Heart right ventricle (tissue), 16 donors: ENCODE measurements around the gene ACTR2. TPM values are rescaled to one million over a fixed set of nuclear protein-coding genes. Genes with fewer than 3 reads are reported as not detected.

Experiments used
- ATAC-seq, 8 donors: fragments of 200-7000 bp; cut with Tn5 transposase; one replicate each; pipeline ENCODE4 v1.9.1; 2020; ENCODE audit warnings: mild to moderate bottlenecking in 8 of 8, moderate library complexity in 8 of 8, moderate number of reproducible peaks in 1 of 8
- DNase-seq, 2 donors: peaks; one replicate each; pipeline ENCODE4 v3.0.0-alpha.2; 2020
- H3K27ac ChIP-seq, 10 donors: fragments of 200-600 bp; sonication (generic) in 2 of 10; one replicate each; pipeline versions ENCODE4 v1.5.0 to v1.8.0; 2020 to 2022; ENCODE audit warnings: mild to moderate bottlenecking in 3 of 10
- H3K27me3 ChIP-seq, 7 donors: fragments of 200-600 bp; one replicate each; pipeline ENCODE4 v1.8.0; 2021 to 2022; ENCODE audit warnings: mild to moderate bottlenecking in 2 of 7
- H3K36me3 ChIP-seq, 9 donors: fragments of 200-600 bp; sonication (generic) in 1 of 9; one replicate each; pipeline versions ENCODE4 v1.5.0 to v1.8.0; 2020 to 2022; ENCODE audit warnings: mild to moderate bottlenecking in 2 of 9
- H3K4me1 ChIP-seq, 9 donors: fragments of 200-600 bp; sonication (generic) in 1 of 9; one replicate each; pipeline versions ENCODE4 v1.5.0 to v1.8.0; 2020 to 2022; ENCODE audit warnings: mild to moderate bottlenecking in 4 of 9
- H3K4me3 ChIP-seq, 10 donors: fragments of 200-600 bp; sonication (generic) in 2 of 10; one replicate each; pipeline versions ENCODE4 v1.5.0 to v1.8.0; 2020 to 2022; ENCODE audit warnings: mild to moderate bottlenecking in 7 of 10, moderate library complexity in 2 of 10
- H3K9me3 ChIP-seq, 11 donors: fragments of 200-600 bp in 10 of 11; sonication (generic) in 2 of 11; one replicate each; pipeline versions ENCODE4 v1.5.0 to v1.8.0; 2013 to 2022; ENCODE audit warnings: mild to moderate bottlenecking in 2 of 11, control low read depth in 1 of 11, moderate library complexity in 1 of 11
- WGBS, 2 donors: extraction: QIAGEN DNeasy Blood & Tissue Kit; methylation state at CpG; one replicate each; pipeline ENCODE4 v1.1.7; 2013; ENCODE audit warnings: inconsistent platforms in 1 of 2; 5-methylcytosine and 5-hydroxymethylcytosine counted together
- intact Hi-C, 10 donors: fragments of 100-400 bp; cut with DNase I; formaldehyde crosslinking; loops; one replicate each; pipeline versions ENCODE4 v1.11.1 to v1.14.2; 2022
- polyA plus RNA-seq, 2 donors: library from polyadenylated mRNA; stranded (reverse); fragments of 200-250 nt; gene quantifications; one replicate each; pipeline ENCODE4 v1.2.3, GENCODE V29; 2013
- total RNA-seq, 10 donors: library from RNA; stranded (reverse); fragmentation: NEBNext Ultra II Directional in 3 of 10; extraction: Animal tissue kit (Norgen Biotek cat#: 25700) in 3 of 10; gene quantifications; one replicate each; pipeline versions ENCODE4 v1.2.1 to v1.2.4, GENCODE V29; 2021 to 2023
- TF ChIP-seq, protein P1 (sequence below), 9 donors: fragments of 200-600 bp; sonication (generic) in 2 of 9; IDR thresholded peaks; one replicate each; pipeline versions ENCODE4 v1.5.0 to v1.8.0; 2021 to 2022; ENCODE audit warnings: antibody characterized with exemption in 9 of 9, mild to moderate bottlenecking in 5 of 9, moderate library complexity in 1 of 9
- donor health status: Arrhythmogenic right ventricular cardiomyopathy.
- donor health status: ischemic (EF 13 %, LVEDD 7.1; RV severe dilation, severe dysfunction).
- donor health status: healthy with polysubstance abuse.
- donor health status: DM: no; HTN: yes; CAD: no.
- donor health status: DM: no; HTN: no; CAD: no.
- donor health status: ischemic (EF 25% LVEDD 6.9; RV normal size, moderate dysfunction).
- donor health status: ischemic (EF 25% LVEDD 5.7; RV mildly dilated, moderate dysfunction).
- donor health status: healthy.
- donor health status: DM: yes; HTN: yes; CAD: no.
- donor health status: Ischemic cardiomyopathy.
- donor health status: ischemic (EF 35%, LVEDD 5.7; RV mildly dilated, moderate dysfunction).
- donor health status: nonischemic (EF 11% LVEDD 7.7; RV severe dilation, severe dysfunction).
- donor health status: DM: yes; HTN: yes; CAD: no.
- donor health status: PGD.
- donor health status: ischemic (EF 29% LVEDD 5.4; RV normal size, mild dysfunction).
- donor health status: nonischemic (EF 23%, LVEDD 6.1; RV moderate dilation, normal function).

The ACTR2 gene
- total and polyA plus RNA-seq, 12 donors, result 34.1 to 164 (median 105) TPM

GRCh38 chr2:65261676-65262075, 34.0 kb downstream of the ACTR2 start:
- intact Hi-C loops, result loop anchor here in 3 of 10 donors (5.0 to 10.0 kb wide), 3 partner anchors 173 to 311 kb away; partner anchors contain the start of gene SPRED2 (in 1 of the 3)
- H3K36me3 ChIP-seq, result peaks cover 0 to 100% (median 11%) of the 10 kb centered on the region in 9 donors

GRCh38 chr2:65263262-65263661, 35.6 kb downstream of the ACTR2 start:
- 96 to 100% methylated on average over 1 of the region's 1 CpG for WGBS, 2 donors
- no peaks in the 10 kb centered on the region for H3K27me3 ChIP-seq
- TF ChIP-seq, protein P1, sequence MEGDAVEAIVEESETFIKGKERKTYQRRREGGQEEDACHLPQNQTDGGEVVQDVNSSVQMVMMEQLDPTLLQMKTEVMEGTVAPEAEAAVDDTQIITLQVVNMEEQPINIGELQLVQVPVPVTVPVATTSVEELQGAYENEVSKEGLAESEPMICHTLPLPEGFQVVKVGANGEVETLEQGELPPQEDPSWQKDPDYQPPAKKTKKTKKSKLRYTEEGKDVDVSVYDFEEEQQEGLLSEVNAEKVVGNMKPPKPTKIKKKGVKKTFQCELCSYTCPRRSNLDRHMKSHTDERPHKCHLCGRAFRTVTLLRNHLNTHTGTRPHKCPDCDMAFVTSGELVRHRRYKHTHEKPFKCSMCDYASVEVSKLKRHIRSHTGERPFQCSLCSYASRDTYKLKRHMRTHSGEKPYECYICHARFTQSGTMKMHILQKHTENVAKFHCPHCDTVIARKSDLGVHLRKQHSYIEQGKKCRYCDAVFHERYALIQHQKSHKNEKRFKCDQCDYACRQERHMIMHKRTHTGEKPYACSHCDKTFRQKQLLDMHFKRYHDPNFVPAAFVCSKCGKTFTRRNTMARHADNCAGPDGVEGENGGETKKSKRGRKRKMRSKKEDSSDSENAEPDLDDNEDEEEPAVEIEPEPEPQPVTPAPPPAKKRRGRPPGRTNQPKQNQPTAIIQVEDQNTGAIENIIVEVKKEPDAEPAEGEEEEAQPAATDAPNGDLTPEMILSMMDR (IDR thresholded peaks at IDR 0.05), result no peak
- no peak overlapping the region for H3K4me3 ChIP-seq
- H3K9me3 ChIP-seq, result no peaks in the 10 kb centered on the region
- peaks cover 0 to 16% (median 7%) of the 10 kb centered on the region in 9 donors for H3K4me1 ChIP-seq
- H3K27ac ChIP-seq, result no peak overlapping the region
- ATAC-seq (no peak), DNase-seq (no peak)
- H3K36me3 ChIP-seq, result peaks cover 0 to 100% (median 11%) of the 10 kb centered on the region in 9 donors
- intact Hi-C loops, result loop anchor here in 3 of 10 donors (5.0 to 10.0 kb wide), 3 partner anchors 172 to 309 kb away; partner anchors contain the start of gene SPRED2 (in 1 of the 3)

More at GRCh38 chr2:65261676-65262075, 34.0 kb downstream of the ACTR2 start:
- 68 to 71% methylated on average over 3 of the region's 3 CpGs for WGBS, 2 donors
- no peak overlapping the region for H3K4me3 ChIP-seq
- TF ChIP-seq, protein P1 (IDR thresholded peaks at IDR 0.05), result no peak
- peaks cover 0 to 15% (median 7%) of the 10 kb centered on the region in 9 donors for H3K4me1 ChIP-seq
- no peaks in the 10 kb centered on the region for H3K27me3 ChIP-seq
- H3K27ac ChIP-seq, result no peak overlapping the region
- ATAC-seq (no peak), DNase-seq (no peak)
- no peaks in the 10 kb centered on the region for H3K9me3 ChIP-seq

GRCh38 chr2:65263986-65264385, 36.4 kb downstream of the ACTR2 start:
- H3K4me3 ChIP-seq, result no peak overlapping the region
- ATAC-seq (no peak), DNase-seq (no peak)
- intact Hi-C loops, result loop anchor here in 5 of 10 donors (2.0 to 10.0 kb wide), 5 partner anchors 171 to 308 kb away; partner anchors contain the start of gene SPRED2 (in 1 of the 5)
- peaks cover 0 to 16% (median 7%) of the 10 kb centered on the region in 9 donors for H3K4me1 ChIP-seq
- H3K36me3 ChIP-seq, result peaks cover 0 to 100% (median 11%) of the 10 kb centered on the region in 9 donors
- 83 to 96% methylated on average over 7 of the region's 7 CpGs for WGBS, 2 donors
- no peak overlapping the region for H3K27ac ChIP-seq
- no peaks in the 10 kb centered on the region for H3K9me3 ChIP-seq
- H3K27me3 ChIP-seq, result no peaks in the 10 kb centered on the region
- TF ChIP-seq, protein P1 (IDR thresholded peaks at IDR 0.05), result no peak

DNA sequence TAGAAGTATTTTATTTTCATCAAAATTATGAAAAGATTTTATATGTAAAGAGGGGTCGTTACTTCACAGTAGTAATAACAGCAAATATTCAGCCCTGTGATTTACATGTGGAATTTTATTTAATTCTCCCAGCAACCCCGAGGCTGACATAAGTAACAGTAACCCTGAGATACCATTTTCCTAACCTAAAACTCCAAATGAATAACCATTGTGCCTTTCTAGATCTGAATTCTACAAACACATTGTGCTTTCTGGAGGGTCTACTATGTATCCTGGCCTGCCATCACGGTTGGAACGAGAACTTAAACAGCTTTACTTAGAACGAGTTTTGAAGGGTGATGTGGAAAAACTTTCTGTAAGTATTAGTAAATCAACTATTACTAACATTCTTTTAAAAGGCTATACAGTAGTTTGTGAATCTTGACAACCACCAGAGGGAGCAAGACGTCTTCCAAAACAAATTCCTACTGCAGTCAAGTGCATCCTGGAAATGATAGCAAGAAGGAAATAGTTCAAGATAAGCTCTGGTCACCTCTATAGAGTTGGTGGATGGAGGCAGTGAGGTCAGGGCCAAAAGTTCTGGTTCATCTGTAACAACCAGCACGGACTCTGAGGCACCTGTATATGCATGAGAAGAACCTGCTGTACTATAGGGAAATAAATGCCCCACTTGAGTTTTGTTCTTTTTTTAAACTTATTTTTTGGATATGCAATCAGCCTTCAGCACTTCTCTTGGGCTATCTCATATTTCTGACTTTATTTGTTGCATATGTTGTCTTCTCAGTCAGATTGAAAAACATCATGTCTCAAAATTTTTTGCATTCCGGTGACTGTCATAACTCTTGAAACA, 37.4 kb downstream of the ACTR2 start:
- Histone ChIP-seq H3K36me3 (peaks cover 0 to 100% (median 7%) of the 10 kb centered on the region in 9 donors), H3K4me3 (no peak overlapping the region), H3K4me1 (peaks cover 0 to 16% (median 7%) of the 10 kb centered on the region in 9 donors), H3K27ac (no peak overlapping the region), H3K27me3 (no peaks in the 10 kb centered on the region), H3K9me3 (no peaks in the 10 kb centered on the region)
- DNase-seq (peak in 1 of 2 donors; percentile 66), ATAC-seq (peak in 7 of 8 donors; percentile 72 to 87 (median 82))
- WGBS, 2 donors, result 44% methylated on average over 8 of the region's 8 CpGs
- intact Hi-C loops, result loop anchor here (1.0 to 10.0 kb wide), 8 partner anchors 167 to 307 kb away; partner anchors contain the start of gene SPRED2 (in 3 of the 10)
- TF ChIP-seq, protein P1 (IDR thresholded peaks at IDR 0.05), result peak; percentile 56 to 84 (median 74)
